ENCODE results near the gene TRHDE.

Gene TRHDE

GRCh38 chr12:72388322-72388721 lies 116.2 kb downstream of the TRHDE start:
- H3K4me3 ChIP-seq (ENCODE audit: low read depth, low read length): no peak overlapping the region
- no peak for TF ChIP-seq CTCF (conservative IDR thresholded peaks at IDR 0.05; ENCODE audit: low read depth, low read length)
- peak; percentile 24 for DNase-seq (ENCODE audit: low read depth)

GRCh38 chr12:72390146-72390545 lies 118.0 kb downstream of the TRHDE start:
- H3K4me3 ChIP-seq (ENCODE audit: low read depth, low read length): no peak overlapping the region
- DNase-seq (ENCODE audit: low read depth): no peak
- TF ChIP-seq CTCF (conservative IDR thresholded peaks at IDR 0.05; ENCODE audit: low read depth, low read length): no peak

- no peak overlapping the region for H3K4me3 ChIP-seq (ENCODE audit: low read depth, low read length)
- no peak for TF ChIP-seq CTCF (conservative IDR thresholded peaks at IDR 0.05; ENCODE audit: low read depth, low read length)
These were observed 133.9 kb downstream of the TRHDE start for GRCh38 chr12:72406111-72406510.

GRCh38 chr12:72432037-72432604 lies 160.0 kb downstream of the TRHDE start:
- TF ChIP-seq CTCF (conservative IDR thresholded peaks at IDR 0.05; ENCODE audit: low read depth, low read length): no peak
- DNase-seq (ENCODE audit: low read depth): no peak
- no peak overlapping the region for H3K4me3 ChIP-seq (ENCODE audit: low read depth, low read length)

More at GRCh38 chr12:72406111-72406510, 133.9 kb downstream of the TRHDE start:
- DNase-seq (ENCODE audit: low read depth): no peak

GRCh38 chr12:72433298-72433697 lies 161.1 kb downstream of the TRHDE start:
- TF ChIP-seq CTCF (conservative IDR thresholded peaks at IDR 0.05; ENCODE audit: low read depth, low read length): no peak
- no peak overlapping the region for H3K4me3 ChIP-seq (ENCODE audit: low read depth, low read length)
- DNase-seq (ENCODE audit: low read depth): no peak

- TF ChIP-seq CTCF (conservative IDR thresholded peaks at IDR 0.05; ENCODE audit: low read depth, low read length): no peak
- no peak for DNase-seq (ENCODE audit: low read depth)
- H3K4me3 ChIP-seq (ENCODE audit: low read depth, low read length): no peak overlapping the region
These were observed 162.8 kb downstream of the TRHDE start for GRCh38 chr12:72434999-72435398.

GRCh38 chr12:72442217-72442616 lies 170.0 kb downstream of the TRHDE start:
- no peak for TF ChIP-seq CTCF (conservative IDR thresholded peaks at IDR 0.05; ENCODE audit: low read depth, low read length)
- DNase-seq (ENCODE audit: low read depth): no peak
- no peak overlapping the region for H3K4me3 ChIP-seq (ENCODE audit: low read depth, low read length)

Measured in choroid plexus epithelial cell (primary cell).